Natural killer cell (primary cell): ENCODE results near the gene NPHP4. TPM values are rescaled to one million over a fixed set of nuclear protein-coding genes. Genes with fewer than 3 reads are reported as not detected.
"Not testable (repeated sequence)": the region's sequence is repeated elsewhere in the genome, so short reads cannot be mapped to it uniquely, and the experiment has no call there.

ENCODE experiments used
- ATAC-seq, 3 donors: fragments of 150-1000 bp in 2 of 3; fragments of 200-7000 bp in 1 of 3; cut with Tn5 transposase; 1 replicate in 1 of 3; 2 replicates in 2 of 3; pipeline ENCODE4 v1.10.0; 2021; ENCODE audit warnings: mild to moderate bottlenecking in 2 of 3, moderate library complexity in 2 of 3
- DNase-seq, 2 donors: peaks; one replicate each; pipeline versions ENCODE4 v3.0.0 to v3.0.0-alpha.2; 2013 to 2021; ENCODE audit warnings: mixed read lengths in 1 of 2
- H3K27ac ChIP-seq: one replicate; pipeline ENCODE4 v1.5.1; 2013; ENCODE audit warnings: mild to moderate bottlenecking, low read length
- H3K27me3 ChIP-seq: one replicate; pipeline ENCODE4 v1.6.1; 2013; ENCODE audit warnings: low read length; ENCODE audit not compliant: control insufficient read depth, insufficient read depth
- H3K36me3 ChIP-seq: one replicate; pipeline ENCODE4 v1.6.1; 2013; ENCODE audit warnings: low read length; ENCODE audit not compliant: control insufficient read depth, insufficient read depth
- H3K4me1 ChIP-seq: one replicate; pipeline ENCODE4 v1.6.1; 2013; ENCODE audit warnings: low read length; ENCODE audit not compliant: control insufficient read depth, insufficient read depth
- H3K4me3 ChIP-seq: one replicate; pipeline ENCODE4 v1.5.1; 2013; ENCODE audit warnings: low read length
- H3K9me3 ChIP-seq: one replicate; pipeline ENCODE4 v1.6.1; 2013; ENCODE audit warnings: low read length; ENCODE audit not compliant: control insufficient read depth, insufficient read depth
- H3K27ac Mint-ChIP-seq, 2 donors: one replicate each; pipeline ENCODE4 v1.8.0; 2022; ENCODE audit warnings: mild to moderate bottlenecking in 2 of 2, mixed read lengths in 2 of 2, moderate library complexity in 1 of 2
- H3K27me3 Mint-ChIP-seq, 2 donors: one replicate each; pipeline ENCODE4 v1.8.0; 2022; ENCODE audit warnings: low read depth in 2 of 2, mixed read lengths in 2 of 2
- H3K36me3 Mint-ChIP-seq: one replicate; pipeline ENCODE4 v1.8.0; 2022; ENCODE audit warnings: mixed read lengths
- H3K4me1 Mint-ChIP-seq, 2 donors: one replicate each; pipeline ENCODE4 v1.8.0; 2022; ENCODE audit warnings: mixed read lengths in 2 of 2
- H3K4me3 Mint-ChIP-seq: one replicate; pipeline ENCODE4 v1.8.0; 2022; ENCODE audit warnings: mild to moderate bottlenecking, moderate library complexity, mixed read lengths
- H3K9me3 Mint-ChIP-seq, 2 donors: one replicate each; pipeline ENCODE4 v1.8.0; 2022; ENCODE audit warnings: mixed read lengths in 2 of 2
- WGBS: methylation state at CpG from one replicate; pipeline ENCODE4 v1.1.7; 2013; ENCODE audit warnings: missing lambda C conversion rate; ENCODE audit not compliant: insufficient coverage; 5-methylcytosine and 5-hydroxymethylcytosine counted together
- intact Hi-C: fragments of 100-400 bp; cut with micrococcal nuclease; formaldehyde crosslinking; loops from one replicate; pipeline ENCODE4 v1.14.2; 2022
- total RNA-seq, 4 donors: library from RNA; stranded (reverse); fragments of 120-200 nt in 1 of 4; gene quantifications; one replicate each; pipeline versions ENCODE4 v1.2.3 to v1.2.4, GENCODE V29; 2013 to 2022
- TF ChIP-seq, protein P1 (sequence below): fragments of 200-600 bp; IDR thresholded peaks from one replicate; pipeline ENCODE4 v1.8.0; 2022; ENCODE audit warnings: antibody characterized with exemption

The NPHP4 gene
- total RNA-seq, 3 donors from 2014 or later (not counting 1 experiment from before 2014, with no cell fraction given): 6.3 to 14.7 (median 10.1) TPM

DNA sequence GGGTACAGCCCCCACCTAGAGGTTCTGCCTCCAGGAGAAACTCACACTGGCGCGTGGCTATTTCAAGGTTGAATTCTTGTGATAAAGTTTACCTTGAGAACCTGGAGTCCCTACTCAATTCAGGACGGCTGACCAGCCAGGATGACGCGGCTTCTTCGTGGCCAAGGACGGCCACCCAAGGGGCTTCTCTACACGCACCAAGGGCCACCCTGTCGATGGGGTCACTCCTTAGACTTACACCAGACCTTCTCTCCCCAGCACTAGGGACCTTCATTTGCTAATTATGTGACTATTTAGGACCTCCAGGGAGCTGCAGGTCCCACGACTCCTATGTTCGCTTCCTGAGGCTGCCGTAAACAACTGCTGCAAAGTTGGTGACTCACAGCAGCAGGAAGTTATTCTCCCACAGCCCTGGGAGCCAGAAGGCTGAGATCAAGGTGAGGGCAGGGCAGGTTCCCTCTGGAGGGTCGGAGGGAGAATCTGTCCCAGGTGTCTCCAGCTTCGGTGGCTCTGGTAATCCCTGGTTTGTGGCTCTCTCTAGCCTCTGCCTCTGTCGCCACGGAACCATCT, 135.9 kb downstream of the NPHP4 start:
- no peaks in the 10 kb centered on the region for H3K27me3 Mint-ChIP-seq

DNA sequence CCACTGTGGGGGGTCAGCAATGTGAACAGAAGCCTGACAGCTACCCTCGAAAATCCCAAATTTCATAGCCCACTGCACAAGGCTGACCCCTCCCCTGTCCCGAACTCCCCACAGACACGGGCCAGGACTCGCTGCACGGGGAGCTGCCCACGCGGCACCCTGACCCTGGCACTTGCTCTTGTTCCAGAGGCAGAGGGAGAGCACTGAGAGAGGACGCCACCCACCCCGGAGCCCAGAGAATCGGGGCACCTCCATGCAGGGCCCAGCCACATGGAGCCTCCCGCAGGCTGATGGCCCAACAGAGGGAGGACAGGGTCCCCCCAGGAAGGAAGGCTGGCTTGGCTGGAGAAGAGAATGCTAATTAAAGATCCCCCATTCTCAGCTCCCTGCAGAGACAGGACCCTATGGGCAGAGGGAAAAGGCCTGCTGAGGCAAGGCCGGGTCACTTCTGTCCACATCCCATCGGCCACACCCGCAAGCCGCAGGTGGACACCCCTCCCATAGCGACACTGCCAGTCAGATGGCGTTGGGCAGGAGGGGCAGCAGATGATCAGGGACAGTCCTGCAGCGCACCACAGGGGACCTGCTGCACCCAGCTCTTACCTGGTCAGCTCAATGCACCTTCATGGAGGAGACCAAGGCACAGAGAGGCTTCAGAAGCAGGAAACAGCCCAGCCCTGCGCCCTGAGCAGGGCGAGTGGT, 136.9 kb downstream of the NPHP4 start:
- no peaks in the 10 kb centered on the region for H3K36me3 ChIP-seq
- H3K9me3 ChIP-seq: no peaks in the 10 kb centered on the region
- no peak overlapping the region for H3K4me3 ChIP-seq
- ATAC-seq (no peak), DNase-seq (no peak)
- no peak overlapping the region for H3K27ac Mint-ChIP-seq
- no peak overlapping the region for H3K27ac ChIP-seq
- no peaks in the 10 kb centered on the region for H3K27me3 Mint-ChIP-seq
- intact Hi-C loops: no loop called here
- no peaks in the 10 kb centered on the region for H3K36me3 Mint-ChIP-seq
- H3K4me1 Mint-ChIP-seq: no peaks in the 10 kb centered on the region
- no peak overlapping the region for H3K4me3 Mint-ChIP-seq
- TF ChIP-seq, protein P1, sequence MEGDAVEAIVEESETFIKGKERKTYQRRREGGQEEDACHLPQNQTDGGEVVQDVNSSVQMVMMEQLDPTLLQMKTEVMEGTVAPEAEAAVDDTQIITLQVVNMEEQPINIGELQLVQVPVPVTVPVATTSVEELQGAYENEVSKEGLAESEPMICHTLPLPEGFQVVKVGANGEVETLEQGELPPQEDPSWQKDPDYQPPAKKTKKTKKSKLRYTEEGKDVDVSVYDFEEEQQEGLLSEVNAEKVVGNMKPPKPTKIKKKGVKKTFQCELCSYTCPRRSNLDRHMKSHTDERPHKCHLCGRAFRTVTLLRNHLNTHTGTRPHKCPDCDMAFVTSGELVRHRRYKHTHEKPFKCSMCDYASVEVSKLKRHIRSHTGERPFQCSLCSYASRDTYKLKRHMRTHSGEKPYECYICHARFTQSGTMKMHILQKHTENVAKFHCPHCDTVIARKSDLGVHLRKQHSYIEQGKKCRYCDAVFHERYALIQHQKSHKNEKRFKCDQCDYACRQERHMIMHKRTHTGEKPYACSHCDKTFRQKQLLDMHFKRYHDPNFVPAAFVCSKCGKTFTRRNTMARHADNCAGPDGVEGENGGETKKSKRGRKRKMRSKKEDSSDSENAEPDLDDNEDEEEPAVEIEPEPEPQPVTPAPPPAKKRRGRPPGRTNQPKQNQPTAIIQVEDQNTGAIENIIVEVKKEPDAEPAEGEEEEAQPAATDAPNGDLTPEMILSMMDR: no peak
- no peaks in the 10 kb centered on the region for H3K27me3 ChIP-seq
- 91% methylated on average over 20 of the region's 20 CpGs for WGBS
- no peaks in the 10 kb centered on the region for H3K4me1 ChIP-seq
- no peaks in the 10 kb centered on the region for H3K9me3 Mint-ChIP-seq

More for the DNA sequence above, 135.9 kb downstream of the NPHP4 start:
- H3K4me1 Mint-ChIP-seq: no peaks in the 10 kb centered on the region
- H3K4me1 ChIP-seq: no peaks in the 10 kb centered on the region
- no peaks in the 10 kb centered on the region for H3K36me3 ChIP-seq
- ATAC-seq (no peak), DNase-seq (no peak)
- H3K27ac ChIP-seq: no peak overlapping the region
- no peaks in the 10 kb centered on the region for H3K9me3 ChIP-seq
- no peaks in the 10 kb centered on the region for H3K27me3 ChIP-seq
- no peak overlapping the region for H3K4me3 ChIP-seq
- intact Hi-C loops: no loop called here
- no peak overlapping the region for H3K27ac Mint-ChIP-seq
- WGBS: 66% methylated on average over 16 of the region's 16 CpGs
- TF ChIP-seq, protein P1: no peak
- H3K4me3 Mint-ChIP-seq: no peak overlapping the region
- no peaks in the 10 kb centered on the region for H3K9me3 Mint-ChIP-seq
- H3K36me3 Mint-ChIP-seq: no peaks in the 10 kb centered on the region

DNA sequence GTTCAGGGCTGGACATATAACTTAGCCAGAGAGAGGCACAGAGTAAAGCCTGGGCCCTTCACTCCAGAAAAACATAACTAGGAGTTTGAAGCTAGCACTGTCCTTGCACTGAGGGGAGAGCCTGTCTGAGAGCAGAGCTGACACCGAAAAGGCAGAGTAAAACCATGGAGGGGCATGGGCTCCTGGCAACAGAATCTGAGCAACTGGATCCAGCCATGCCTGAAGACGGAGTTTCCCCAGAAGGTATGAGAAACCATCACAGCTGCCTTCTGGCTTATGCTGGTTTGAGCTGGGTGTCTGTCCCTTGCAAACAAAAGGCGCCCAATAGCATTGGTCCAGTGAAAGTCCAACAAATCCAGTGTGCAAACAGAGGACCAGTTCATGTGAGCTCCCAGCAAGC, 137.5 kb downstream of the NPHP4 start:
- H3K27me3 ChIP-seq: no peaks in the 10 kb centered on the region
- H3K36me3 ChIP-seq: no peaks in the 10 kb centered on the region
- H3K27ac Mint-ChIP-seq: no peak overlapping the region
- DNase-seq: no peak
- H3K4me3 Mint-ChIP-seq: no peak overlapping the region
- peaks cover 0 to under 1% of the 10 kb centered on the region in 2 donors for H3K27me3 Mint-ChIP-seq
- H3K4me1 Mint-ChIP-seq: no peaks in the 10 kb centered on the region
- no peaks in the 10 kb centered on the region for H3K9me3 ChIP-seq
- 96% methylated on average over 3 of the region's 3 CpGs for WGBS
- intact Hi-C loops: no loop called here
- H3K4me1 ChIP-seq: no peaks in the 10 kb centered on the region
- H3K9me3 Mint-ChIP-seq: no peaks in the 10 kb centered on the region
- TF ChIP-seq, protein P1: no peak
- H3K27ac ChIP-seq: no peak overlapping the region
- no peaks in the 10 kb centered on the region for H3K36me3 Mint-ChIP-seq
- ATAC-seq: no peak
- no peak overlapping the region for H3K4me3 ChIP-seq

DNA sequence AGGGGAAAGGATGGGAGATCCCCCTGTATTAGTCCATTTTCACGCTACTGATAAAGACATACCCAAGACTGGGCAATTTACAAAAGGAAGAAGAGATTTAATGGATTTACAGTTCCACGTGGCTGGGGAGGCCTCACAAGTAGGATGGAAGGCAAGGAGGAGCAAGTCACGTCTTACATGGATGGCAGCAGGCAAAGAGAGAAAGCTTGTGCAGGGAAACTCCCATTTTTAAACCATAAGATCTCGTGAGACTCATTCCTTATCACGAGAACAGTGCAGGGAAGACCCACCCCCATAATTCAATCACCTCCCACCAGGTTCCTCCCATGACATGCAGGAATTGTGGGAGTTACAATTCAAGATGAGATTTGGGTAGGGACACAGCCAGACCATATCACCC, 138.4 kb downstream of the NPHP4 start:
- H3K27me3 Mint-ChIP-seq, H3K36me3 Mint-ChIP-seq, H3K27me3 ChIP-seq, H3K4me1 ChIP-seq, H3K4me3 ChIP-seq, H3K27ac ChIP-seq, H3K9me3 ChIP-seq, H3K27ac Mint-ChIP-seq, DNase-seq, H3K9me3 Mint-ChIP-seq, intact Hi-C loops, H3K4me1 Mint-ChIP-seq, H3K4me3 Mint-ChIP-seq, H3K36me3 ChIP-seq, ATAC-seq: not testable (repeated sequence)
- 92% methylated on average over 5 of the region's 5 CpGs for WGBS
